ENCODE data around the gene PLAA. TPM values are rescaled to one million over a fixed set of nuclear protein-coding genes. Genes with fewer than 3 reads are reported as not detected.

Gene PLAA
- total and polyA plus RNA-seq, 10 of the 15 experiments (the other 5 are each of a cell fraction or from before 2014, with no cell fraction given): 5.6 to 42.4 (median 34.1) TPM

- TF ChIP-seq ELK1 (IDR thresholded peaks at IDR 0.05; ENCODE audit: low read depth, low read length): peak; percentile 64
- peak; percentile 96 for TF ChIP-seq ZNF207 (IDR thresholded peaks at IDR 0.05; ENCODE audit: borderline replicate concordance)
- no peak for TF ChIP-seq NFYB (IDR thresholded peaks at IDR 0.05; ENCODE audit: insufficient read depth, low read depth, low read length)
- peak; percentile 54 for TF ChIP-seq ZBTB11 (CRISPR knock-in tag; IDR thresholded peaks at IDR 0.05)
- TF ChIP-seq, protein P1, sequence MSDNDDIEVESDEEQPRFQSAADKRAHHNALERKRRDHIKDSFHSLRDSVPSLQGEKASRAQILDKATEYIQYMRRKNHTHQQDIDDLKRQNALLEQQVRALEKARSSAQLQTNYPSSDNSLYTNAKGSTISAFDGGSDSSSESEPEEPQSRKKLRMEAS (IDR thresholded peaks at IDR 0.05; ENCODE audit: low read depth, low read length): peak; percentile 75; the same call in 1 of the 2 replicates
- TF ChIP-seq NRF1 (conservative IDR thresholded peaks at IDR 0.05; ENCODE audit: low read depth, low read length): no peak
- TF ChIP-seq, protein P2, sequence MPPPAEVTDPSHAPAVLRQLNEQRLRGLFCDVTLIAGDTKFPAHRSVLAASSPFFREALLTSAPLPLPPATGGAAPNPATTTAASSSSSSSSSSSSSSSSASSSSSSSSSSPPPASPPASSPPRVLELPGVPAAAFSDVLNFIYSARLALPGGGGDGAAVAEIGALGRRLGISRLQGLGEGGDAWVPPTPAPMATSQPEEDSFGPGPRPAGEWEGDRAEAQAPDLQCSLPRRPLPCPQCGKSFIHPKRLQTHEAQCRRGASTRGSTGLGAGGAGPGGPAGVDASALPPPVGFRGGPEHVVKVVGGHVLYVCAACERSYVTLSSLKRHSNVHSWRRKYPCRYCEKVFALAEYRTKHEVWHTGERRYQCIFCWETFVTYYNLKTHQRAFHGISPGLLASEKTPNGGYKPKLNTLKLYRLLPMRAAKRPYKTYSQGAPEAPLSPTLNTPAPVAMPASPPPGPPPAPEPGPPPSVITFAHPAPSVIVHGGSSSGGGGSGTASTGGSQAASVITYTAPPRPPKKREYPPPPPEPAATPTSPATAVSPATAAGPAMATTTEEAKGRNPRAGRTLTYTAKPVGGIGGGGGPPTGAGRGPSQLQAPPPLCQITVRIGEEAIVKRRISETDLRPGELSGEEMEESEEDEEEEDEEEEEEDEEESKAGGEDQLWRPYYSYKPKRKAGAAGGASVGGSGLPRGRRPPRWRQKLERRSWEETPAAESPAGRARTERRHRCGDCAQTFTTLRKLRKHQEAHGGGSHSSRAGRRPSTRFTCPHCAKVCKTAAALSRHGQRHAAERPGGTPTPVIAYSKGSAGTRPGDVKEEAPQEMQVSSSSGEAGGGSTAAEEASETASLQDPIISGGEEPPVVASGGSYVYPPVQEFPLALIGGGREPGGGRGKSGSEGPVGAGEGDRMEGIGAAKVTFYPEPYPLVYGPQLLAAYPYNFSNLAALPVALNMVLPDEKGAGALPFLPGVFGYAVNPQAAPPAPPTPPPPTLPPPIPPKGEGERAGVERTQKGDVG (CRISPR knock-in tag; IDR thresholded peaks at IDR 0.05): no peak
- peak; percentile 99 for TF ChIP-seq CREB1 (IDR thresholded peaks at IDR 0.05; ENCODE audit: low read depth)
- TF ChIP-seq, protein P3, sequence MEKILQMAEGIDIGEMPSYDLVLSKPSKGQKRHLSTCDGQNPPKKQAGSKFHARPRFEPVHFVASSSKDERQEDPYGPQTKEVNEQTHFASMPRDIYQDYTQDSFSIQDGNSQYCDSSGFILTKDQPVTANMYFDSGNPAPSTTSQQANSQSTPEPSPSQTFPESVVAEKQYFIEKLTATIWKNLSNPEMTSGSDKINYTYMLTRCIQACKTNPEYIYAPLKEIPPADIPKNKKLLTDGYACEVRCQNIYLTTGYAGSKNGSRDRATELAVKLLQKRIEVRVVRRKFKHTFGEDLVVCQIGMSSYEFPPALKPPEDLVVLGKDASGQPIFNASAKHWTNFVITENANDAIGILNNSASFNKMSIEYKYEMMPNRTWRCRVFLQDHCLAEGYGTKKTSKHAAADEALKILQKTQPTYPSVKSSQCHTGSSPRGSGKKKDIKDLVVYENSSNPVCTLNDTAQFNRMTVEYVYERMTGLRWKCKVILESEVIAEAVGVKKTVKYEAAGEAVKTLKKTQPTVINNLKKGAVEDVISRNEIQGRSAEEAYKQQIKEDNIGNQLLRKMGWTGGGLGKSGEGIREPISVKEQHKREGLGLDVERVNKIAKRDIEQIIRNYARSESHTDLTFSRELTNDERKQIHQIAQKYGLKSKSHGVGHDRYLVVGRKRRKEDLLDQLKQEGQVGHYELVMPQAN (conservative IDR thresholded peaks at IDR 0.05): peak; percentile 92
- no peak for TF ChIP-seq YBX1 (IDR thresholded peaks at IDR 0.05)
- TF ChIP-seq, protein P4, sequence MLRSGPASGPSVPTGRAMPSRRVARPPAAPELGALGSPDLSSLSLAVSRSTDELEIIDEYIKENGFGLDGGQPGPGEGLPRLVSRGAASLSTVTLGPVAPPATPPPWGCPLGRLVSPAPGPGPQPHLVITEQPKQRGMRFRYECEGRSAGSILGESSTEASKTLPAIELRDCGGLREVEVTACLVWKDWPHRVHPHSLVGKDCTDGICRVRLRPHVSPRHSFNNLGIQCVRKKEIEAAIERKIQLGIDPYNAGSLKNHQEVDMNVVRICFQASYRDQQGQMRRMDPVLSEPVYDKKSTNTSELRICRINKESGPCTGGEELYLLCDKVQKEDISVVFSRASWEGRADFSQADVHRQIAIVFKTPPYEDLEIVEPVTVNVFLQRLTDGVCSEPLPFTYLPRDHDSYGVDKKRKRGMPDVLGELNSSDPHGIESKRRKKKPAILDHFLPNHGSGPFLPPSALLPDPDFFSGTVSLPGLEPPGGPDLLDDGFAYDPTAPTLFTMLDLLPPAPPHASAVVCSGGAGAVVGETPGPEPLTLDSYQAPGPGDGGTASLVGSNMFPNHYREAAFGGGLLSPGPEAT (IDR thresholded peaks at IDR 0.05; ENCODE audit: low read depth): peak; percentile 93
- peak; percentile 25; the same call in 1 of the 2 replicates for TF ChIP-seq RAD51 (IDR thresholded peaks at IDR 0.05)
- TF ChIP-seq ZNF274 (IDR thresholded peaks at IDR 0.05; ENCODE audit: insufficient read depth, insufficient read length): no peak
- TF ChIP-seq, protein P5, sequence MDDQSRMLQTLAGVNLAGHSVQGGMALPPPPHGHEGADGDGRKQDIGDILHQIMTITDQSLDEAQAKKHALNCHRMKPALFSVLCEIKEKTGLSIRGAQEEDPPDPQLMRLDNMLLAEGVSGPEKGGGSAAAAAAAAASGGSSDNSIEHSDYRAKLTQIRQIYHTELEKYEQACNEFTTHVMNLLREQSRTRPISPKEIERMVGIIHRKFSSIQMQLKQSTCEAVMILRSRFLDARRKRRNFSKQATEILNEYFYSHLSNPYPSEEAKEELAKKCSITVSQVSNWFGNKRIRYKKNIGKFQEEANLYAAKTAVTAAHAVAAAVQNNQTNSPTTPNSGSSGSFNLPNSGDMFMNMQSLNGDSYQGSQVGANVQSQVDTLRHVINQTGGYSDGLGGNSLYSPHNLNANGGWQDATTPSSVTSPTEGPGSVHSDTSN (IDR thresholded peaks at IDR 0.05; ENCODE audit: insufficient replicate concordance, low read depth, low read length): peak; percentile 79
These were observed at the start of gene PLAA (continued) for GRCh38 chr9:26946753-26947727.
